T-cell (primary cell): Measurements from ENCODE around the gene LZIC. TPM values are rescaled to one million over a fixed set of nuclear protein-coding genes. Genes with fewer than 3 reads are reported as not detected.

Experiments used
- ATAC-seq, 4 experiments: fragments of 200-7000 bp in 3 of 4; fragments of 150-1000 bp in 1 of 4; cut with Tn5 transposase; replicated peaks in 1 of 4; 1 replicate in 3 of 4; 2 replicates in 1 of 4; pipeline ENCODE4 v1.10.0; 2021; ENCODE audit warnings: moderate library complexity in 3 of 4, mild to moderate bottlenecking in 2 of 4, moderate number of reproducible peaks in 1 of 4
- CTCF ChIA-PET, 2 donors: fragments of 300-600 bp; sonication (Branson Sonifier 250); formaldehyde crosslinking; loops; one replicate each; lab custom pipeline; 2022; ENCODE audit warnings: antibody characterized with exemption in 2 of 2; lab: Charles Lee
- POLR2A ChIA-PET, 2 donors: fragments of 300-600 bp; sonication (Branson Sonifier 250); formaldehyde crosslinking; loops; one replicate each; lab custom pipeline; 2022; ENCODE audit warnings: antibody characterized with exemption in 2 of 2; lab: Charles Lee
- DNase-seq, 35 experiments: peaks; one replicate each; pipeline versions ENCODE4 v3.0.0 to v3.0.0-alpha.2; 2013 to 2023
- H3K27ac ChIP-seq: one replicate; pipeline ENCODE4 v1.5.1; 2013; ENCODE audit warnings: low read length
- H3K27me3 ChIP-seq, 2 experiments: replicated peaks in 1 of 2; 1 replicate in 1 of 2; 2 replicates in 1 of 2; pipeline versions ENCODE4 v1.6.1 to v1.7.0; 2013; ENCODE audit warnings: low read length in 1 of 2, mixed read lengths in 1 of 2; ENCODE audit not compliant: control insufficient read depth in 2 of 2, insufficient read depth in 2 of 2; ENCODE audit errors: extremely low read depth in 1 of 2
- H3K36me3 ChIP-seq, 2 donors: 1 replicate in 1 of 2; 2 replicates in 1 of 2; pipeline versions ENCODE4 v1.6.1 to v1.7.0; 2013; ENCODE audit warnings: low read length in 1 of 2; ENCODE audit not compliant: control insufficient read depth in 2 of 2, insufficient read depth in 1 of 2; ENCODE audit errors: extremely low read depth in 1 of 2
- H3K4me1 ChIP-seq, 2 experiments: 1 replicate in 1 of 2; 2 replicates in 1 of 2; pipeline versions ENCODE4 v1.6.1 to v1.7.0; 2013; ENCODE audit warnings: low read length in 2 of 2, mixed read lengths in 1 of 2; ENCODE audit not compliant: insufficient read depth in 2 of 2, control insufficient read depth in 1 of 2; ENCODE audit errors: extremely low read depth in 1 of 2
- H3K4me3 ChIP-seq, 2 donors: 1 replicate in 1 of 2; 2 replicates in 1 of 2; pipeline versions ENCODE4 v1.5.1 to v1.7.0; 2013; ENCODE audit warnings: mild to moderate bottlenecking in 2 of 2, low read length in 1 of 2, moderate library complexity in 1 of 2; ENCODE audit not compliant: control insufficient read depth in 1 of 2; ENCODE audit errors: extremely low read depth in 1 of 2
- H3K9me3 ChIP-seq: 2 replicates; pipeline ENCODE4 v1.7.0; 2013
- H3K27ac Mint-ChIP-seq, 2 donors: one replicate each; pipeline ENCODE4 v1.8.0; 2020 to 2021; ENCODE audit warnings: mild to moderate bottlenecking in 2 of 2, mixed read lengths in 2 of 2
- H3K27me3 Mint-ChIP-seq, 2 donors: one replicate each; pipeline ENCODE4 v1.8.0; 2021 to 2022; ENCODE audit warnings: mixed read lengths in 2 of 2
- H3K36me3 Mint-ChIP-seq: one replicate; pipeline ENCODE4 v1.8.0; 2021; ENCODE audit warnings: mixed read lengths
- H3K4me1 Mint-ChIP-seq, 3 donors: one replicate each; pipeline ENCODE4 v1.8.0; 2020 to 2022; ENCODE audit warnings: mixed read lengths in 3 of 3, mild to moderate bottlenecking in 1 of 3
- H3K4me3 Mint-ChIP-seq, 3 donors: one replicate each; pipeline ENCODE4 v1.8.0; 2020 to 2022; ENCODE audit warnings: mild to moderate bottlenecking in 3 of 3, mixed read lengths in 3 of 3, moderate library complexity in 3 of 3
- H3K9me3 Mint-ChIP-seq, 3 donors: one replicate each; pipeline ENCODE4 v1.8.0; 2020 to 2022; ENCODE audit warnings: mixed read lengths in 3 of 3
- WGBS: methylation state at CpG from one replicate; pipeline ENCODE4 v1.1.5; 2013; ENCODE audit warnings: missing lambda C conversion rate; ENCODE audit not compliant: insufficient coverage; 5-methylcytosine and 5-hydroxymethylcytosine counted together
- total RNA-seq, 35 experiments: library from RNA in 6 of 35; stranded (reverse) in 6 of 35; fragments of 120-200 nt in 1 of 35; gene quantifications; one replicate each; pipeline versions ENCODE4 v1.2.1 to v1.2.4 and lab custom pipeline; 2013 to 2026

LZIC gene
- total RNA-seq, 5 donors from 2014 or later (not counting 1 experiment from before 2014, with no cell fraction given), result 19.6 to 28.6 (median 22.0) TPM

DNA sequence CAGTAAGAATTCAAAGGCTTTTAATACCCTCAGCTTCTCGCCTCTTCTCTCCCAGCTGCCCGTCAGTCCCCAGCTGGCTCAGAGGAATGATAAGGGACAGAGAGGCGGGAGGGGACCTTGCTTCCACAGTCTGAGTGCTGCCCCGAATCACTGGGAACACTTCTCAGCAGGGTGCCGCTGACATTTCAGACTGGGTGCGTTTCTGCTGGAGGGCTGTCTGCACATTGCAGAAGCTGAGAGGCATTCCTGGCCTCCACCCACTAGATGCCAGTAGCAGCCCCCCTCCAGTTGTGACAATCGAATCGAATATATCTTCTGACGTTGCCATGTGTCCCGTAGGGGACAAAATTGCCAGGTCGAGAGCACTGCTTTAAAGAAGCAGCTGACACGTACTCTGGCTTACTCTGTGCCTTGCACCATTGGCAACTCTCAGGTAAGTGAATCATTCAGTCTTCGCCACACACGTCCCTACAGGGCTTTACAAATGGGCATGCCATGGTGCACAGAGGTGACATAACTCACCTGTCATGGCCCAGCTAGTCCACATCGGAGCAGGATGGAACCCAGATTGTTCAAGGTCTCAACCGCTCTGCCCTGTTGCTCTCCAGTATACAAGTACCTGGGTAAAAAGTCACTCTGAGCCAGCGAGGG is 57.0 kb downstream of the LZIC start:
- Histone ChIP-seq H3K27ac (no peak overlapping the region), H3K4me3 (no peak overlapping the region), H3K4me1 (peaks cover 0 to 28% of the 10 kb centered on the region in 2 experiments), H3K9me3 (no peaks in the 10 kb centered on the region), H3K27me3 (no peaks in the 10 kb centered on the region), H3K36me3 (peaks cover 0 to 3% of the 10 kb centered on the region in 2 donors)
- ChIA-PET CTCF (no interaction called here), POLR2A (no interaction called here)
- Mint-ChIP-seq H3K27me3 (no peaks in the 10 kb centered on the region), H3K36me3 (peaks cover 4% of the 10 kb centered on the region), H3K4me3 (no peak overlapping the region), H3K9me3 (no peaks in the 10 kb centered on the region), H3K4me1 (peaks cover 21 to 27% (median 24%) of the 10 kb centered on the region in 3 donors), H3K27ac (no peak overlapping the region)
- 96% methylated on average over 17 of the region's 17 CpGs for WGBS
- ATAC-seq (no peak), DNase-seq (no peak)

DNA sequence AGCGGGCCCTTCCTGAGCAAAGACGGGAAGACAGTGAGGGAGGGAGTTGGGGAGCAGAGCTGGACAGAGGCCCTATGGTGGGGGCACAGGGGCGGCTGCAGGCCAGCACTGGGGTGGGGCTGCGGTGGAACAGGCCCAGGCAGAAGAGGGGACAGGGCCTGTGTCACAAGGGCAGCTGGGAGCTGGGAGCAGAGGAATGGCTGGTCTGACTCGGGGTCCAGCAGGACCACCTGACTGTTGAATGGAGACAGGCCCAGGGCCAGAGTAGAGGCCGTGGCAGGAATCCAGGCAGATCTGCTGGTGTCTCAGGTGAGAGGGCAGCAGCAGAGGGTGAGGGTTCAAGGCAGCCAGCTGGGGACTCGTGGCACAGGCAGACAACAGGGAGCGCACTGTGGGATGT is 58.4 kb downstream of the LZIC start:
- no peak overlapping the region for H3K27ac Mint-ChIP-seq
- 93% methylated on average over 7 of the region's 8 CpGs for WGBS
- H3K4me1 ChIP-seq, result peaks cover 0 to 34% of the 10 kb centered on the region in 2 experiments
- DNase-seq (no peak), ATAC-seq (no peak)
- H3K4me3 Mint-ChIP-seq, result no peak overlapping the region
- no peak overlapping the region for H3K27ac ChIP-seq
- peaks cover 21 to 24% (median 21%) of the 10 kb centered on the region in 3 donors for H3K4me1 Mint-ChIP-seq
- H3K36me3 Mint-ChIP-seq, result peaks cover 4% of the 10 kb centered on the region
- no peaks in the 10 kb centered on the region for H3K9me3 ChIP-seq
- no peaks in the 10 kb centered on the region for H3K27me3 ChIP-seq
- POLR2A ChIA-PET, result no interaction called here
- no peak overlapping the region for H3K4me3 ChIP-seq
- H3K27me3 Mint-ChIP-seq, result no peaks in the 10 kb centered on the region
- CTCF ChIA-PET, result no interaction called here
- H3K36me3 ChIP-seq, result no peaks in the 10 kb centered on the region
- no peaks in the 10 kb centered on the region for H3K9me3 Mint-ChIP-seq

DNA sequence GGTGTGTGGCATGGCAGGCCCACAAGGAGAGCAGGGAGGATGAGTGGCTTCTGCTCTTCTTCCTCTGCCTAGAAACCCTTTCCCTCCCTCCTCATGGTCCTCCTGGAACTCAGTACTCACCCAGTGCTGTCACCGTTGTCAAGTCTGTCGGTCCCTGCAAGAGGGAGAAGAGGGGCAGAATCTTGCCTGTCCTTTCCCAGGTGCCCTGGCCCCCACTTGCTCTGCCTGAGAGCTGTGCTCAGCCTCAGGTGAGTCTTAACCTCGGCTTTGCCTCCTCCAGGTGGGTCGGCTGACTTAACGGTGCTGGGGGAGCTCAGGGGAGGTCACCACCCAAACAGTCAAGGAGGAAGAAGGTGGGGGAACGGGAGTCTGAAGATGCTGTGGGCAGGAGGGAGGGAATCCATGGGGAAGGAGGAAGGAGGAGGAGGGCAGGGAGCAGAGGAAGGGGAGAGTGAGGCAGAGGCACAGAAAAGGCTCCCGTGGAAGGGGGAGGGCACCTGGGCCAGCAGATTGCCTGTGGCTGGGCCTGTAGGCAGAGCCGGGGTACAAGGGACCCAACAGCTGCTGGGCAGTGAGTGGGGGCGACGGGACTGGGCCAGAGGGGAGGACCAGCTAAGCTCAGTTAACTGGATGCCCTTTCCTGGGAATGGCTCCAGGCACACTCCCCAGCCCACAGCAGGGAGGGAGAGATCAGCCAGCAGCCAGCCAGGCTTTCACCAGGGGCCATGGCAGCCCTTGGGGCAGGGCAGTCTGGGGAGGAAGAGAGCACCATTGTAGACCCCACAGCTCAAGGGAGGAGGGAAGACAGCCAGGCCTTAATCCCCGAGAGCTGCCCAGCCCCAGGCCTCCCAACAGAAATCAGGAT is 59.4 kb downstream of the LZIC start:
- 89% methylated on average over 9 of the region's 11 CpGs for WGBS

GRCh38 chr1:9882945-9883303 is 60.3 kb downstream of the LZIC start:
- ChIA-PET POLR2A (no interaction called here), CTCF (no interaction called here)
- peaks cover 4% of the 10 kb centered on the region for H3K36me3 Mint-ChIP-seq
- 96% methylated on average over 9 of the region's 12 CpGs for WGBS
- H3K4me3 Mint-ChIP-seq, result peak overlapping the region in 1 of 3 donors; percentile 34
- no peaks in the 10 kb centered on the region for H3K27me3 Mint-ChIP-seq
- H3K9me3 Mint-ChIP-seq, result no peaks in the 10 kb centered on the region
- peak overlapping the region; percentile 83 to 88 for H3K27ac Mint-ChIP-seq
- no peaks in the 10 kb centered on the region for H3K9me3 ChIP-seq
- peaks cover 17 to 18% (median 18%) of the 10 kb centered on the region in 3 donors for H3K4me1 Mint-ChIP-seq
- ATAC-seq, result no peak
- DNase-seq, result no peak
- H3K4me1 ChIP-seq, result peaks cover 0 to 34% of the 10 kb centered on the region in 2 experiments
- H3K36me3 ChIP-seq, result no peaks in the 10 kb centered on the region
- H3K27ac ChIP-seq, result peak overlapping the region; percentile 25
- no peaks in the 10 kb centered on the region for H3K27me3 ChIP-seq
- H3K4me3 ChIP-seq, result no peak overlapping the region

More for the DNA sequence above, 59.4 kb downstream of the LZIC start:
- ChIA-PET CTCF (interaction anchor here in 1 of 2 donors (0.6 kb wide), 1 partner anchor 35 kb away, joined by 4 read pairs; no protein-coding TSS in a partner anchor), POLR2A (no interaction called here)
- peaks cover 4% of the 10 kb centered on the region for H3K36me3 Mint-ChIP-seq
- Histone ChIP-seq H3K27ac (peak overlapping the region; percentile 22), H3K27me3 (no peaks in the 10 kb centered on the region), H3K9me3 (no peaks in the 10 kb centered on the region), H3K36me3 (no peaks in the 10 kb centered on the region), H3K4me1 (peaks cover 0 to 34% of the 10 kb centered on the region in 2 experiments), H3K4me3 (no peak overlapping the region)
- DNase-seq (no peak), ATAC-seq (no peak)
- peaks cover 17 to 18% (median 18%) of the 10 kb centered on the region in 3 donors for H3K4me1 Mint-ChIP-seq
- H3K4me3 Mint-ChIP-seq, result no peak overlapping the region
- H3K9me3 Mint-ChIP-seq, result no peaks in the 10 kb centered on the region
- peak overlapping the region in 1 of 2 donors; percentile 16 for H3K27ac Mint-ChIP-seq
- no peaks in the 10 kb centered on the region for H3K27me3 Mint-ChIP-seq

GRCh38 chr1:9882296-9882944 is 60.8 kb downstream of the LZIC start:
- peaks cover 17 to 18% (median 18%) of the 10 kb centered on the region in 3 donors for H3K4me1 Mint-ChIP-seq
- POLR2A ChIA-PET, result no interaction called here

GRCh38 chr1:9881838-9882249 is 61.3 kb downstream of the LZIC start:
- Histone ChIP-seq H3K36me3 (no peaks in the 10 kb centered on the region), H3K4me3 (no peak overlapping the region), H3K27ac (peak overlapping the region; percentile 25), H3K9me3 (no peaks in the 10 kb centered on the region), H3K4me1 (peaks cover 0 to 34% of the 10 kb centered on the region in 2 experiments), H3K27me3 (no peaks in the 10 kb centered on the region)
- POLR2A ChIA-PET, result no interaction called here
- Mint-ChIP-seq H3K27me3 (no peaks in the 10 kb centered on the region), H3K36me3 (peaks cover 4% of the 10 kb centered on the region), H3K4me3 (peak overlapping the region in 1 of 3 donors; percentile 34), H3K9me3 (no peaks in the 10 kb centered on the region), H3K27ac (peak overlapping the region; percentile 83 to 88), H3K4me1 (peaks cover 17 to 18% (median 18%) of the 10 kb centered on the region in 3 donors)
- CTCF ChIA-PET, result interaction anchor here in 1 of 2 donors (0.7 kb wide), 2 partner anchors 10 to 34 kb away, joined by 9 read pairs; no protein-coding TSS in a partner anchor
- WGBS, result no CpG with 5 or more reads among the region's 2 CpGs
- DNase-seq (no peak), ATAC-seq (peak in 3 of 4 experiments; percentile 24 to 38 (median 36))

More at GRCh38 chr1:9882296-9882944, 60.8 kb downstream of the LZIC start:
- H3K27ac ChIP-seq, result peak overlapping the region; percentile 25
- Mint-ChIP-seq H3K9me3 (no peaks in the 10 kb centered on the region), H3K27me3 (no peaks in the 10 kb centered on the region), H3K27ac (peak overlapping the region; percentile 83 to 88), H3K4me3 (peak overlapping the region in 1 of 3 donors; percentile 34), H3K36me3 (peaks cover 4% of the 10 kb centered on the region)
- CTCF ChIA-PET, result no interaction called here
- ATAC-seq (peak; percentile 24 to 76 (median 48)), DNase-seq (peak in 11 of 35 experiments; percentile 4 to 37 (median 15))
- H3K4me3 ChIP-seq, result no peak overlapping the region
- H3K9me3 ChIP-seq, result no peaks in the 10 kb centered on the region
- WGBS, result 54% methylated on average over 10 of the region's 12 CpGs
- peaks cover 0 to 34% of the 10 kb centered on the region in 2 experiments for H3K4me1 ChIP-seq
- no peaks in the 10 kb centered on the region for H3K36me3 ChIP-seq
- no peaks in the 10 kb centered on the region for H3K27me3 ChIP-seq
